AG04449 (cell line): Measurements from ENCODE around the gene HBS1L.

ENCODE experiments used
- CTCF ChIA-PET: fragments of 350-600 bp; formaldehyde crosslinking; extraction: SDS; loops from one replicate; lab custom pipeline; 2021; ENCODE audit warnings: antibody characterized with exemption; lab: Yijun Ruan, JAX
- POLR2A ChIA-PET: fragments of 400-600, 350-600 bp; formaldehyde crosslinking; extraction: SDS; loops from one replicate; lab custom pipeline; 2020; ENCODE audit warnings: antibody characterized with exemption, inconsistent platforms; lab: Yijun Ruan, JAX
- DNase-seq: peaks from one replicate; pipeline ENCODE4 v3.0.0-alpha.2; 2010; ENCODE audit warnings: low read depth, low spot score
- H3K4me3 ChIP-seq: 2 replicates; pipeline ENCODE4 v1.5.1; 2011; ENCODE audit warnings: low read depth, mild to moderate bottlenecking, control low read depth, low read length
- CTCF ChIP-seq: IDR thresholded peaks from one replicate; pipeline ENCODE4 v1.5.1; 2011; ENCODE audit warnings: mild to moderate bottlenecking, moderate library complexity, low read length, control low read depth, inconsistent platforms; ENCODE audit not compliant: insufficient read depth; ENCODE audit errors: missing control alignments

HBS1L gene

GRCh38 chr6:134967711-134968110 lies 86.9 kb downstream of the HBS1L start:
- POLR2A ChIA-PET = no interaction called here
- no peak overlapping the region for H3K4me3 ChIP-seq
- no peak for DNase-seq
- CTCF ChIA-PET = interaction anchor here (0.6 to 1.6 kb wide), 4 partner anchors 9 to 455 kb away, joined by 3 to 4 read pairs (median 4); no protein-coding TSS in a partner anchor
- TF ChIP-seq CTCF = no peak

GRCh38 chr6:134964451-134965203 lies 90.0 kb downstream of the HBS1L start:
- ChIA-PET POLR2A (no interaction called here), CTCF (interaction anchor here (1.9 to 2.0 kb wide), 2 partner anchors 10 to 841 kb away, joined by 5 to 6 read pairs; no protein-coding TSS in a partner anchor)
- no peak for TF ChIP-seq CTCF
- no peak overlapping the region for H3K4me3 ChIP-seq
- no peak for DNase-seq

GRCh38 chr6:134962421-134962820 lies 92.2 kb downstream of the HBS1L start:
- H3K4me3 ChIP-seq = no peak overlapping the region
- ChIA-PET POLR2A (no interaction called here), CTCF (interaction anchor here (2.7 kb wide), 1 partner anchor 22 kb away, joined by 13 read pairs; no protein-coding TSS in a partner anchor)
- TF ChIP-seq CTCF = no peak
- no peak for DNase-seq

GRCh38 chr6:134961366-134961765 lies 93.3 kb downstream of the HBS1L start:
- no peak for DNase-seq
- ChIA-PET CTCF (interaction anchor here (2.7 kb wide), 1 partner anchor 21 kb away, joined by 13 read pairs; no protein-coding TSS in a partner anchor), POLR2A (no interaction called here)
- no peak overlapping the region for H3K4me3 ChIP-seq
- no peak for TF ChIP-seq CTCF

GRCh38 chr6:134959603-134960002 lies 95.0 kb downstream of the HBS1L start:
- TF ChIP-seq CTCF = no peak
- POLR2A ChIA-PET = no interaction called here
- CTCF ChIA-PET = interaction anchor here (0.8 to 1.4 kb wide), 2 partner anchors 8 to 836 kb away, joined by 3 to 4 read pairs; no protein-coding TSS in a partner anchor
- no peak overlapping the region for H3K4me3 ChIP-seq
- DNase-seq = no peak

GRCh38 chr6:134956676-134957075 lies 97.9 kb downstream of the HBS1L start:
- ChIA-PET POLR2A (no interaction called here), CTCF (interaction anchor here (0.9 to 1.3 kb wide), 2 partner anchors 16 to 482 kb away, joined by 3 read pairs; no protein-coding TSS in a partner anchor)
- DNase-seq = no peak
- TF ChIP-seq CTCF = no peak
- H3K4me3 ChIP-seq = no peak overlapping the region
